Activated CD4-positive, alpha-beta T cell treated with anti-CD3 and anti-CD28 coated beads, Interleukin-2, amount 50 U/mL, for 48 hours (primary cell): ENCODE measurements around the gene NDE1.

Experiments
- DNase-seq, 2 experiments: peaks; one replicate each; pipeline ENCODE4 v3.0.0-alpha.2; 2020

Gene NDE1

GRCh38 chr16:15771694-15772093 lies 121.6 kb downstream of the NDE1 start:
- DNase-seq: no peak

- no peak for DNase-seq
Observed at GRCh38 chr16:15772579-15773293, 122.7 kb downstream of the NDE1 start.

- no peak for DNase-seq
Observed at GRCh38 chr16:15773968-15774367, 123.9 kb downstream of the NDE1 start.

- DNase-seq: no peak
Observed at GRCh38 chr16:15775209-15775608, 125.2 kb downstream of the NDE1 start.

- no peak for DNase-seq
Observed at GRCh38 chr16:15775663-15776304, 125.7 kb downstream of the NDE1 start.
